M059J (cell line): Measurements from ENCODE around the gene SDK1. TPM values are rescaled to one million over a fixed set of nuclear protein-coding genes. Genes with fewer than 3 reads are reported as not detected.

Source experiments
- DNase-seq: peaks from one replicate; pipeline ENCODE4 v3.0.0-alpha.2; 2012; ENCODE audit warnings: low read depth
- total RNA-seq: library from RNA; depleted of rRNA; stranded (reverse); fragments of >200 nt; shearing (Covaris generic); gene quantifications from 2 replicates; pipeline ENCODE4 v1.2.3, GENCODE V29; 2014; rRNA removed

Gene SDK1, protein sequence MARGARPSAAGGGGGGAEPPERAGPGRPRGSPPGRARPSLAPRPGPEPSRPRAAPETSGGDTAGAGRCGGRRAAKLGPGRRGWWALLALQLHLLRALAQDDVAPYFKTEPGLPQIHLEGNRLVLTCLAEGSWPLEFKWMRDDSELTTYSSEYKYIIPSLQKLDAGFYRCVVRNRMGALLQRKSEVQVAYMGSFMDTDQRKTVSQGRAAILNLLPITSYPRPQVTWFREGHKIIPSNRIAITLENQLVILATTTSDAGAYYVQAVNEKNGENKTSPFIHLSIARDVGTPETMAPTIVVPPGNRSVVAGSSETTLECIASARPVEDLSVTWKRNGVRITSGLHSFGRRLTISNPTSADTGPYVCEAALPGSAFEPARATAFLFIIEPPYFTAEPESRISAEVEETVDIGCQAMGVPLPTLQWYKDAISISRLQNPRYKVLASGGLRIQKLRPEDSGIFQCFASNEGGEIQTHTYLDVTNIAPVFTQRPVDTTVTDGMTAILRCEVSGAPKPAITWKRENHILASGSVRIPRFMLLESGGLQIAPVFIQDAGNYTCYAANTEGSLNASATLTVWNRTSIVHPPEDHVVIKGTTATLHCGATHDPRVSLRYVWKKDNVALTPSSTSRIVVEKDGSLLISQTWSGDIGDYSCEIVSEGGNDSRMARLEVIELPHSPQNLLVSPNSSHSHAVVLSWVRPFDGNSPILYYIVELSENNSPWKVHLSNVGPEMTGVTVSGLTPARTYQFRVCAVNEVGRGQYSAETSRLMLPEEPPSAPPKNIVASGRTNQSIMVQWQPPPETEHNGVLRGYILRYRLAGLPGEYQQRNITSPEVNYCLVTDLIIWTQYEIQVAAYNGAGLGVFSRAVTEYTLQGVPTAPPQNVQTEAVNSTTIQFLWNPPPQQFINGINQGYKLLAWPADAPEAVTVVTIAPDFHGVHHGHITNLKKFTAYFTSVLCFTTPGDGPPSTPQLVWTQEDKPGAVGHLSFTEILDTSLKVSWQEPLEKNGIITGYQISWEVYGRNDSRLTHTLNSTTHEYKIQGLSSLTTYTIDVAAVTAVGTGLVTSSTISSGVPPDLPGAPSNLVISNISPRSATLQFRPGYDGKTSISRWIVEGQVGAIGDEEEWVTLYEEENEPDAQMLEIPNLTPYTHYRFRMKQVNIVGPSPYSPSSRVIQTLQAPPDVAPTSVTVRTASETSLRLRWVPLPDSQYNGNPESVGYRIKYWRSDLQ (N-terminal part only)
- under 0.01 and 0.27 TPM in 2 replicates for total RNA-seq

- no peak for DNase-seq
Observed at GRCh38 chr7:3300651-3301448, at the start of gene SDK1. SDK1 (plus strand) TSS chr7:3301252; CDS start chr7:3301587, 335 bp downstream.

- DNase-seq, result no peak
Observed at GRCh38 chr7:3254718-3255117, 46.3 kb upstream of the SDK1 start.

DNA sequence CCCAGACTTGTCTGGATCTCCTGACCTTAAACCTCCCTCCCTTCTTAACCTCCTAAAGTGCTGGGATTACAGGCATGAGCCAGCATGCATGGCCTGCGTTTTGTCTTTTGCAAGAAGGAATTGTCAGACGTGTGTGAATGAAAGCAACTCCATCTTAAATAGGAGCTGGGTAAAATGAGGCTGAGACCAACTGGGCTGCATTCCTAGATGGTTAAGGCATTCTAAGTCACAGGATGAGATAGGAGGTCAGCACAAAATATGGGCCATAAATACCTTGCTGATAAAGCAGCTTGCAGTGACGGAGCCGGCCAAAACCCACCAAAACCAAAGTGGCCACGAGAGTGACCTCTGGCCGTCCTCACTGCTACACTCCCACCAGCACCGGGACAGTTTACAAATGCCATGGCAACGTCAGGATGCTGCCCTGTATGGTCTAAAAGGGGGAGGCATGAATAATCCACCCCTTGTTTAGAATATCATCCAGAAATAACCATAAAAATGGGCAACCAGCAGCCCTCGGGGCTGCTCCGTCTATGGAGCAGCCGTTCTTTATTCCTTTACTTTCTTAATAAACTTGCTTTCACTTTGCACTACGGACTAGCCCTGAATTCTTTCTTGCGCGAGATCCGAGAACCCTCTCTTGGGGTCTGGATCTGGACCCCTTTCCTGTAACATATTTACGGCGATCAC lies 41.2 kb upstream of the SDK1 start:
- DNase-seq, result peak; percentile 71

DNA sequence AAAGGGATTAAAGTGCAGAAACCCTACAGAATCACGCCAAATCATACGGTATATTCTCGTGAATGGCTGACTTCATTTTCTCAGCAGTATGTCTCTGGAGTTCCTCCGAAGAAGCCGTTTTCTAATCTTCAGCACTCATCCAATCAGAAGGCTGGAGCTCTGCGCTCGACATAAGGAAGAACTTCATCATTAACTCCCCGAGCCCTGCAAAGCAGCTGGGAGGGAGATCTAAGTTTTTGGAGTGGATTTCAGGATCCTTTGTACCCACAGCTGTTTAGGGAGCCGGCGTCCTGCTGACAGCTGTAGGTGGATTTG lies 40.7 kb upstream of the SDK1 start:
- peak; percentile 67 for DNase-seq

GRCh38 chr7:3264693-3265339 lies 36.2 kb upstream of the SDK1 start:
- no peak for DNase-seq

DNA sequence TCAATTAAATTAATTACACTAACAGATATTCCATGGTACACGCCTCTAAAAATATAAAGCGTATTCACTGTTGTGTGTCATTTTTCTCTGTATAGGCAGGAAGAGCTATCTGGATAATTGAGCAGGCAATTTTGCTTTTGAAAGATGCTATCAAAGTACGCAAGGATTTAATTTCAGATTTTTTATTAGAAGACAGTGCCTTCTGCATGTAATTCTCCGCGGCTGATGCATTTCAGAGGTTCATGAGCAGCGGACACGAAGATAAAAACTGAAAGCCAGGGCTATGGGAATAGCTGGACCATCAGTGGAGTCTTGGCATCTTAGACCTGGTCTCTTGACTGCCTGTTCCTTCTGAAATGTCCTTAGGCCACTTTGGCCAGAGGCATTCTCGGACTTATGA lies 35.7 kb upstream of the SDK1 start:
- no peak for DNase-seq

- no peak for DNase-seq
Observed at GRCh38 chr7:3266240-3266639, 34.8 kb upstream of the SDK1 start.

DNA sequence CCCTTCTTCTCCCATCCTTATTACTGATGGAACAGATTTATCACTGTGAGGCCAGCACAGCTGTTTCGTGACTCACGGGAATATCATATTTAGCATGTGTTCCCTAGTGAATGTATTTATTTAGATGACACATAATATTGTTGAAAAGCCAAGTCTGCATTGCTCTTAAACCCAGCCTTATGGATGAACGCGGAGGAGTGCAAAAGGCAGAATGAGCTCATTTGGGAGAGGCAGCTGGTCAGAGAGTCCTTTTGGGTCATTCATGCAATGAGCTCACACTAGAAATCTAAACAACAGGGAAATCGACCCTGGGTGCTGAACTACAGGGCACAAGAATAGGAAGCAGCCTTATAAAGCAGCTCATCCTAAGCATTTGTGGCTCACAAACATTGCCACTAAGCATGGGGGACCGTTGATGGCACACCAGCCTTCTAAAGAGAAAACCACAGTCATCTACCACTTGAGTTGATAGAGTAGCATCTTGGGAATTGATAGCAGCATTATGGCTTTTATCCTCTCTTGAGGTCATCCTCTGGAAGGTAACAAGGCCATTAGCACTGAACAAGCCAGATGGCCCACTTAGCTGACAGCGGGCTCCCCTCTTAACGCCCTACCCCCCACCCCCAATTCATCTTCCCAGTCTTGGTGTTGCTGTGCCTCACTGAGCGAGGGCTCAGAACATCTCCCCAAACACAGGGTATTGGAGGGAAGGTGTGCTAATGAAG lies 32.9 kb upstream of the SDK1 start:
- peak; percentile 87 for DNase-seq

DNA sequence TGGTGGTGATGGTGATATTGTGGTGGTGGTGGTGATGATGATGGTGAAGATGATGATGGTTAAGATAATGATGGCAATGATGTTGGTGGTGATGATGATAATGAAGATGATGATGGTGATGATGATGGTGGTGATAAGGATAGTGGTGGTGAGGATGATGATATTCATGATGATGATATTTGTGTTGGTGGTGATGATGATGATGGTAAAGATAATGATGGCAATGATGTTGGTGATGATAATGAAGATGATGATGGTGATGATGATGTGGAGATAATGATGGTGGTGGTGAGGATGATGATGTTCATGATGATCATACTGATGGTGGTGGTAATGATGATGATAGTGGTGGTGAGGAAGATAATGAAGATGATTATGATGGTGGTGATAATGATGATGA lies 30.7 kb upstream of the SDK1 start:
- DNase-seq, result no peak

DNA sequence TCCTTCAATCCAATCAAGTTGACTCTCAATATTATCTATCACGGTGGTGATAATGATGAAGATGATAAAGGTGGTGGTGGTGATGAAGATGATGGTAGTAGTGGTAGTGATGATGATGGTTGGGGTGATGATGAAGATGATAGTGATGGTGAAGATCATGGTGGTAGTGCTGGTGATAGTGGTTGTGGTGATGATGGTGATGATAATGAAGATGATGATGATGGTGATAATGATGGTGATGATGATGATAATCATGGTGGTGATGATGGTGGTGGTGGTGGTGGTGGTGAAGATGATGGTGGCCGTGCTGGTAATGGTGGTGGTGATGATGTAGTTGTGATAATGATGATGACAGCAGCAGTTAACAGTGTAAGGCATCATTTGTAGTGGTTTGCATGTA lies 29.8 kb upstream of the SDK1 start:
- no peak for DNase-seq

DNA sequence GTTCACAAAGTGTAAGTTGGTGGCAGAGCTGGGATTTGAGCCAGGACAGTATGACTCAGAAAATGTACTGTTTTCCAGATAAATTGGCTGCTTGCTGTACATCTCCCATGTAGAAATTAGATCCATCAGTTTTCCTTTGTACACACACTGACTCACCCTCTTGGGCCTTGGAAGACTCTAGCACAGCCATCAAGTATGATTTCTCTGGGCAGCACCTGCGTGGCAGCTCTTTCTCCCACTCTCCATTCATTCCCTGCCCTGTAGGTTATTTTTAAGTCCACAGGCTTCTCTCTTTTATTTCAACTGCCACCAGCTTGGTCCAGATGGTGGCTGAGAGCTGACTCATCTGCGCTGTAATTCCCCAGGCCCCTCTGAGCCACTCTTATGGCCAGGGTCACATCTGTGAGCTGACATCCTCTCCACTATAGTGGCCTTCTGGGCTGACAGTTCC lies 28.3 kb upstream of the SDK1 start:
- DNase-seq, result peak; percentile 88

DNA sequence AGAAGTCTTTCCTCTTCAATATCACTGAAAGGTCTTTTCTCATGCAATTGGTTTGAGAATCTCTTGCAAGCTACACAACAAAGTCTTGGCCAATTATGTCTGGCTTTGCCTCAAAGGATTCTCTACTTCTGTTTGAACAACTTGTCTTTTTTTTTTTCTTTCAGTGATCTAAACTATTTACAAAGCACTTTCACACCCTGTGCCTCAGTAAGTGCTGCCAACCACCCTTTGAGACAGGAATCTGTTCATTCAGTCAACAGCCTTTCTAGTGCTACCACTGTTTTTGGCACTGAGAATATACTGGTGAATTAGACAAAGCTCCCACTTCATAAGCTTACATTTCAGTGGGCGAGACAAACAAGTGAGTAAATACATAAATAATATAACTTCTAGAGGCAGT lies 26.9 kb upstream of the SDK1 start:
- DNase-seq, result no peak

DNA sequence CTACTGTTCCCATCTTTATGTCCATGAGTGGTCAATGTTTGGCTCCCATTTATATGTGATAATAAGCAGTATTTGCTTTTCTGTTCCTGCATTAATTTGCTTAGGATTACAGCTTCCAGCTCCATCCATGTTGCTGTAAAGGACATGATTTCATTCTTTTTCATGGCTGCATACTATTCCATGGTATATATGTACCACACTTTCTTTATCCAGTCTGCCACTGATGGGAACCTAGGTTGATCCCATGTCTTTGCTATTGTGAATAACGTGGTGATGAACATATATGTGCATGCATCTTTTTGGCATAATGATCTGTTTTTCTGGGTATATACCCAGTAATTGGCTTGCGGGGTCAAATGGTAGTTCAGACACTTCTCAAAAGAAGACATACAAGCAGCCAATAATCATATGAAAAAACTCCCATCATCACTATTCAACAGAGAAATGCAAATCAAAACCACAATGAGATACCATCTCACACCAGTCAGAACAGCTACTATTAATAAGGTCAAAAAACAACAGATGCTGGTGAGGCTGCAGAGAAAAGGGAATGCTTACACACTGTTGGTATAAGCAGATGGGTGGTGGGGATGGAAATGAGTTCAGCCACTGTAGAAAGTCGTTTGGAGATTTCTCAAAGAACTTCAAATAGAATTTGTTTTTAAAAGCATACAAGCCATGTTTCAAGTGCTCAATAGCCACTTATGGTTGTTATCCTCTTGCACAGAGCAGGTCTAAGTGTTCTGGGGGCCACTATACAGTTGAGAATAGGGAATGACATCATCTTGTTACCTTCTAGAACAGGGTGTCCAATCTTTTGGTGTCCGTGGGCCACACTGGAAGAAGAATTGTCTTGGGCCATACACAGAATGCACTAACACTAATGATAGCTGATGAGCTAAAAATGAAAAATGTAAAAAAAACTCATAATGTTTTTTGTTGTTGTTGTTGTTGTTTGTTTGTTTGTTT lies 23.2 kb upstream of the SDK1 start:
- DNase-seq, result no peak

- DNase-seq, result no peak
Observed at GRCh38 chr7:3279147-3279818, 21.8 kb upstream of the SDK1 start.

GRCh38 chr7:3280445-3280844 lies 20.6 kb upstream of the SDK1 start:
- no peak for DNase-seq

- no peak for DNase-seq
Observed at GRCh38 chr7:3280946-3281656, 20.0 kb upstream of the SDK1 start.

DNA sequence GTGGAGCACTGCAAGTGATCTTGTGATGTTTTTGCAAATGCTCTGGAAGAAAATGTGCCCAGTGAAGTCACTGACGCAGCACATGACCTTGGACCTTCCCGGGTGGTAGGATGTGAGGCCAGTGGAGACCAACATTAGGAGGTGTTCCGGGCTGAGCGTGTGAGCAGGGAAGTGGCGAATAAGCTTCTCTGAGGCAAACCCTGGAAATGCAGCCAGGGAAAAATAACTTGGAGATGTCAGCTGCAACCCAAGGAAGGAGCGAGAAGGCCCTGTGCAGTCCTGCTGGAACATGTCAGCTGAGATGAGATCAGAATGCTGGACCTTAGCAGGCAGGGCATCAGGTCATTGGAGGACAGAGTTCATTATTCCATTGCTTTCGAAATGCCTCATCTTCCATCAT lies 18.6 kb upstream of the SDK1 start:
- DNase-seq, result peak; percentile 31
